Left renal cortex interstitium (tissue), 4 donors: ENCODE results near the gene RANBP3. TPM values are rescaled to one million over a fixed set of nuclear protein-coding genes. Genes with fewer than 3 reads are reported as not detected.
"Not testable (repeated sequence)": the region's sequence is repeated elsewhere in the genome, so short reads cannot be mapped to it uniquely, and the experiment has no call there.

ENCODE experiments used
- DNase-seq, 4 donors: peaks; one replicate each; pipeline ENCODE4 v3.0.0-alpha.2; 2013; ENCODE audit warnings: low read depth in 4 of 4, low spot score in 2 of 4, missing footprints in 1 of 4
- polyA plus RNA-seq, 4 donors: library from polyadenylated mRNA; unstranded; fragments of 120-200 nt; gene quantifications; one replicate each; pipeline ENCODE4 v1.2.1, GENCODE V29; 2013; ENCODE audit not compliant: insufficient read length in 4 of 4

Gene RANBP3
- polyA plus RNA-seq, 4 donors: 67.7 to 73.7 (median 72.4) TPM

DNA sequence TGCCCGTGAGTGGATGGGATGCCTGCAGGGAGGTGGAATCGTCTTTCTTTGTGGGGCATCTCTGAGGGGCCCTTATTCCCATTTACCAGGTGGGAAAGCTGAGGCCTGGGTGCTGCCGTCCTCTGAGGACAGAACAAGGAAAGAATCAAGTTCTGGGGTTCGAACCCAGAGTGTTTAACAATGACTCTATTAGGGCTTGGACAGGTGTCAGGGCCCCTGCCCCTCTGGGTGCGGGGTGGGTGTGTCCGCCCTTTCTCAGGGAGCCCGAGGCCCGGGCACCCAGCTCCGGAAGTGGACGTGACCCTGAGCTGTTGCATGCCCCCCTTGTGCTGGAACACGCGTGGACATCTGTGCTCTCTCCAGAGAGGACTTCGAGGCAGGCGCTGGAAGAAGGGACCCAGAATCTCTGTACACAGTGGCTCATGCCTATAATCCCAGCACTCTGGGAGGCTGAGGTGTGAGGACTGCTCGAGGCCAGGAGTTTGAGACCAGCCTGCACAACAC, 85.1 kb downstream of the RANBP3 start:
- DNase-seq: no peak

- DNase-seq: no peak
These were observed 85.8 kb downstream of the RANBP3 start for GRCh38 chr19:5891938-5892771.

DNA sequence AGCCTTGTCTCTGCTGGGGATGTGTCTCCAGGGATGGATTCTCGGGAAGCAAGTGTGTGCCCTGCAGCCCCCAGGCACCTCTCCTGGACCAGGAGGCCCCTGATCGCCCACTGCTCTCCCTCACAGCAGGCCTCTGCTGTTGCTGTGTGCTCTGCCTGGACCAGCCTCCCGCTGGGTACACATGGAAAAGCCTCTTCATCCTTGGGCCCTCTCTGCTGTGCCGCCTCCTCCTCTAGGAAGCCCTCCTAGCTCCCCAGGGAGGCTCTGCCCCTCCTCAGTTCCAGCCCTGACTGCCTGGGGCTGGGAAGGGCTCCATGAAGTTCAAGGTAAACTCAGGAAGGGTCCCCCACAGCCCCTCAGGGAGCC, 86.4 kb downstream of the RANBP3 start:
- DNase-seq: no peak

GRCh38 chr19:5890099-5890498, 87.8 kb downstream of the RANBP3 start:
- no peak for DNase-seq

DNA sequence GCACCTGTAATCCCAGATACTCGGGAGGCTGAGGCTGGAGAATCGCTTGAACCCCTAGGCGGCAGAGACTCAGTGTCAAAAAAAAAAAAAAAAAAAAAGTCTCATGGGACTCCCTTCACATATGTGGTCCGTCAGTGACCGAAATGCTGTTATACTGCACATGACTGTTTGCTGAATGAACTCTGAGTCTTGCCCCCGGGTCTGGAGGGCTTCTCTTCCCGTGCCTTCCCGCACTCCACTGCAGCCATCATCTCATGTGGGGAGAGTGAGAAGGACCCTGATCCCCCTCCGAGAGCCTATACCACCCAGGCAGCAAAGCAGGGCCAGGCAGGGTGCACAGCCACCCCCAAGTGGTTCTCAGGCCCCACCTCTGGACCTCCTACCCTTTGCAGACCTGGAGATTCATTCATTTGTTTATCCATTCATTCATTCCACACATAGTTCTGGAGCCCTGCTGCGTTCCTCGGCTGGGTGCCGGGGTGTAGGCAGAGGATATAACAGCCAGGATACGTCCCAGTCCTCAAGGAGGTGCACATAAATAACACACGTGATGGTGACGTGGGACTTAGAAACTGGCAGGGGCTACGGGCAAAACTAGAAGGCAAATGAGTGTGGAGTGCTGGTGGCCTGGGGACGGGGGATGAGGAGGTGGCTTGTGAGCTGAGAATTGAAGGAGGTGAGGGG, 88.5 kb downstream of the RANBP3 start:
- no peak for DNase-seq

DNA sequence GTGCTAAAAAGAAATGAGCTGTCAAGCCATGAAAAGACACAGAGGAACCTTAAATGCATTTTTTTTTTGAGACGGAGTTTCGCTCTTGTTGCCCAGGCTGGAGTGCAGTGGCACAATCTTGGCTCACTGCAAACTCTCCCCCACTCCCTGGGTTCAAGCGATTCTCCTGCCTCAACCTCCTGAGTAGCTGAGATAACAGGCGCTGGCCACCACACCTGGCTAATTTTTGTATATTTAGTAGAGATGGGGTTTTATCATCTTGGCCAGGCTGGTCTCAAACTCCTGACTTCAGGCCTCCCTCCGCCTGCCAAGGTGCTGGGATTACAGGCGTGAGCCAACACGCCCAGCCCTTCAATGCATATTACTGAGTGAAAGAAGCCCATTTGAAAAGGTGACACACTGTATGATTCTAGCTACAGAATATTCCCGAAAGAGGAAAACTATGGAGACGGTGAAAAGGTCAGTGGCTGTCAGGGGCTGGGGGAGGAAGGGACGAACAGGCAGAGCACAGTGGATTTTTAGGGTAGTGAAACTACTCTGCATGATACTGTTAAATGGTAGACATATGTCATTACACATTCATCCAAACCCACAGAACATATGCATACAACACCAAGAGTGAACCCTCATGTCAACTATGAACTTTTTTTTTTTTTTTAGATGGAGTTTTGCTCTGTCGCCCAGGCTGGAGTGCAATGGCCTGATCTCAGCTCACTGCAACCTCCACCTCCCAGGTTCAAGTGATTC, 93.7 kb downstream of the RANBP3 start:
- DNase-seq: not testable (repeated sequence)

GRCh38 chr19:5883157-5883873, 94.6 kb downstream of the RANBP3 start:
- DNase-seq: not testable (repeated sequence)

DNA sequence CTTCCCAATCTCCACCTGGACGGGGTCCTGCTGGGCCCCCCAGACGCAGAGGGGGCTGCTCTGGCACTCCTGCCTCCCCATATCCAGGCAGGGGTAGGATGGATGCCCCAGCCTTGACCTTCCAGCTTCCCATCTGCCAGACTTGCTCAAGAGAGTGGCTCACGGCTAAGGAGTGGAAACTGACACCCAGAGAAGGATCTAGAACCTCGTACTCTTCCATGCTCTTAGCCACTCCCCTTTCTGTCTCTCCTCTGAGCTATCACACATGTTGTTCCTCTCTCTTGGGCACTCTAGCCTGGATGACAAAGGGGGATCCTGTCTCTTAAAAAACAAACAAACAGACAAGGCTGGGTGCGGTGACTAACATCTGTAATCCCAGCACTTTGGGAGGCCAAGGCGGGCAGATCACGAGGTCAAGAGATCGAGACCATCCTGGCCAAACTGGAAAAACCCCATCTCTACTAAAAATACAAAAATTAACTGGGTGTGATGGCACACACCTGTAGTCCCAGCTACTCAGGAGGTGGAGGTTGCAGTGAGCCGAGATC, 95.4 kb downstream of the RANBP3 start:
- no peak for DNase-seq

DNA sequence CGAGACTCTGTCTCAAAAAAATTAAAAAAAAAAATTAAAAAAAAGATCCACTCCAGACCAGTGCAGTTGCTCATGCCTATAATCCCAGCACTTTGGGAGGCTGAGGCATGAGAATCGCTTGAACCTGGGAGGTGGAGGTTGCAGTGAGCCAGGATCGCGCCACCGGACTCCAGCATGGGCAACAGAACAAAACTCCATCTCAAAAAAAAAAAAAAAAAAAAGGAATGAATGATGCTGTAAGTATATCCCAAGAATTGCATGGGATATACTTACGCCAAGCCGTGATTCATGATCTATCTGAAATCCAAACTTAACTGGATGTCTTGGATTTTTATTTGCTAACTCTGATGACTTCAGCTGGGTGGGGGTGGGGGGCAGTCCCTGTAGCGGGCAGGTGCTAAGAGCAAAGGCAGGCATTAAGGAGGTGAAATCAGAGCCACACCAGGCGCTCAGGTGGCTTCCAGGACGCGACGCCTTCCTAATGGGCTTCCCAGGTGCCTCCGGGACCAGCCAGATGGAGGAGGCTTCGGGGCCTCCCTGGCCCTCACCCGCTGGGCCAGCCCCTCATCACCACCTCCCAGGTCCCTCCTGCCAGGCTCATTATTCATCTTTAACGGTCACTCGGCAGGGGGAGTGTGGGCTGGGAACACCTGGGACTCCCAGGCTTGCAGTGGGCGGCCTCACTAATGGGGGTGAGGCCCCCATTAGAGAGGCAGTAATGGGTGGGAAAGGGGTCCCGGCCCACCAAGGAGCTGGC, 96.2 kb downstream of the RANBP3 start:
- no peak for DNase-seq

GRCh38 chr19:5880604-5881078, 97.3 kb downstream of the RANBP3 start:
- DNase-seq: no peak

GRCh38 chr19:5880196-5880595, 97.7 kb downstream of the RANBP3 start:
- no peak for DNase-seq

DNA sequence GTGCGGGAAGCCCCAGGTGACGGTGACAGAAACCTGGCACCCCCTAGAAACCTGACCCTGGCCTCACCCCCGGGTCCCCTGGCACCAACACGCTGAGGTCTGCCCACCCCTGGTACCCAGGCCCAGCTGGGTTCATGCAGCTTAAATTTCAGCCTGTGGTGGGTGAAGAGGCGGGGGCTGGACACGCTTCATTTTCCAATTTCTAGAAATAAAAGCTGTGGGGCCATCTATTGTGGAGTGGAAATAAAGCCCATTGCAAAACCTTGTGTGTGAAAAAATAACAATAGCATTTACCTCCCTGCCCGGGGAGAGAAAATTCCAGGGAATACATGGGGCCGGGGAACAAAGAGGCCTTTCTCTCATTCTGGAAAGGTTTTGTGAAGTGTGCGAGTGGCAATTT, 100.1 kb downstream of the RANBP3 start:
- DNase-seq: no peak

DNA sequence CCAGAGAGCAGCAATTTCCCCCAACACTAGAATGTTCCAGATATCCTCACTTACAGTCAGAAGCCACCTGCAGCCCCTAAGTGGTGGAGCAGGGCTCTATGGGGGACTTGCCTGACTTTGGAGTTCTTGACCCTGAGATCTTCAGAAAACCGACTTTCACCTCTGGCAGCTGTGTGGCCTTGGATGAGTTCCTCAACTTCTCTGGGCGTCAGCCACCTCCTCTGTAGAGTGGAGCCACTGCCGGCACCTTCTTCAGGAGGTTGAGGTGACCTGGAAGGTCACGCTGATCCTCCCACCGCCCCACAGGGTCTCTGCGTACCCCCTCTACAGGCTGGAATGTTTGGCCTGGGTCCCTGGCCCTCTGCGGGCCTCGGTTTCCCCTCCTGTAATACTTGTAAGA, 100.5 kb downstream of the RANBP3 start:
- DNase-seq: no peak

GRCh38 chr19:5874496-5874895, 103.4 kb downstream of the RANBP3 start:
- DNase-seq: not testable (repeated sequence)

DNA sequence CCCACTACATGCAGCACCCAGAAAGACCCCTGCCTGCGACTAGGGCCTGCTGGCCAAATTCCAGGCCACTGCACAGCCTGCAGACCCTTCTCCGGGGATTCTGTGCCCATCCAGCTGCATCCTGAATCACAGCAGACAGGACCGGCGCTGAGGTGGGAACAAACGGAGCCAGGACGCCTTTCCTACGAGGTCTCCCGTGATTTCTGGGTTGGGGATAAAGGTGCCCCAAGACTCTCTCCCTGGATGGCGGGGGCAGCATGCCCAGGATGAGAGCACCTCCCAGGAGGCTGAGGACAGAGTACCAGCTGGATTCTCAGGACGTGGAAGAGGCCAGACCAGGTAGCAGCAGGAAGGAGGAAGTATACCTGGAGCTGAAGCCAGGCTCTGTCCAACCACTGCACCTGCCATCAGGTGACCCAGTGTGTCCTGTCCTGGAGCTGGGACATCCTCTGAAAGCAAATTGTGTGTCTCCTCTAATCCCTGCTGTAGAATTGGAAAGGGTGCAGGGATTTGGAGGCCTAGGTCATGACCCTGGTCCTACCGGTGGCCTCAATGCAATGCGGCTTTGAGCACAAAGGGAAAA, 104.2 kb downstream of the RANBP3 start:
- no peak for DNase-seq

DNA sequence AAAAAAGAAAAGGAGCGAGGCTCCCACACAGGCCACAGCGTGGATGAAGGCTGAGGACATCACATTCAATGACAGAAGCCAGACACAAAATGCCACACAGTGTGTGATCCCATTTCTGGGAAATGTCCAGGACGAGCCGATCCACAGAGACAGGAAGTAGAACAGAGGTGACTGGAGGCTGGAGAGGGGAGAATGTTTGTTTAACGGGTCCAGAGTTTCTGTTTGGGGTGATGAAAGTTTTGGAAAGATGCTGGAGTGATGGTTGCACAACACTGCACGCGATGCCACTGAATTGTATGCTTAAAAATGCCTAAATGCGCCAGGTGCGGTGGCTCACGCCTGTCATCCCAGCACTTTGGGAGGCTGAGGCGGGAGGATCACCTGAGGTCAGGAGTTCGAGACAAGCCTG, 107.0 kb downstream of the RANBP3 start:
- no peak for DNase-seq

- DNase-seq: no peak
These were observed 110.5 kb downstream of the RANBP3 start for GRCh38 chr19:5867201-5868136.
